HepG2 (cell line): ENCODE data around the gene RAD54L.

ENCODE experiments used
- CBFB ChIP-seq: sonication (generic); formaldehyde crosslinking; IDR thresholded peaks from 2 replicates; pipeline ENCODE4 v1.4.0; 2020; ENCODE audit warnings: missing genetic modification reagents
- CHD4 ChIP-seq: fragments of 200-600 bp; sonication (generic); IDR thresholded peaks from 2 replicates; pipeline ENCODE4 v1.7.0; 2017; ENCODE audit warnings: mild to moderate bottlenecking, low read length, borderline replicate concordance
- EZH2 ChIP-seq: conservative IDR thresholded peaks from 2 replicates; pipeline ENCODE4 v1.6.1; 2012; ENCODE audit warnings: mild to moderate bottlenecking, low read depth, low read length, moderate library complexity
- MAFG ChIP-seq: sonication (generic); formaldehyde crosslinking; IDR thresholded peaks from 2 replicates; pipeline ENCODE4 v1.5.1; 2020; ENCODE audit warnings: mild to moderate bottlenecking, missing genetic modification reagents
- NFIB ChIP-seq: sonication (generic); formaldehyde crosslinking; IDR thresholded peaks from 2 replicates; pipeline ENCODE4 v1.9.0; 2021; ENCODE audit warnings: missing genetic modification reagents, mild to moderate bottlenecking, borderline replicate concordance
- POLR2A ChIP-seq, 2 experiments: IDR thresholded peaks; 2 replicates each; pipeline ENCODE4 v1.6.1; 2011; ENCODE audit warnings: low read depth in 2 of 2, low read length in 2 of 2, mild to moderate bottlenecking in 1 of 2, moderate library complexity in 1 of 2; ENCODE audit not compliant: insufficient read depth in 1 of 2
- SMC3 ChIP-seq: IDR thresholded peaks from 2 replicates; pipeline ENCODE4 v1.6.1; 2011; ENCODE audit warnings: low read length, improper control_type of control experiment
- SP1 ChIP-seq, 2 experiments: fragments of 450-650 bp in 1 of 2; sonication (generic) in 1 of 2; formaldehyde crosslinking in 1 of 2; IDR thresholded peaks; 2 replicates each; pipeline versions ENCODE4 v1.4.0 to v1.6.1; 2016 to 2020; ENCODE audit warnings: missing genetic modification reagents in 1 of 2
- TCF7L2 ChIP-seq: IDR thresholded peaks from 2 replicates; pipeline ENCODE4 v1.6.1; 2011; ENCODE audit warnings: mild to moderate bottlenecking, low read depth, low read length, moderate library complexity
- ZNF720 ChIP-seq: sonication (generic); formaldehyde crosslinking; IDR thresholded peaks from 2 replicates; pipeline ENCODE4 v1.4.0; 2020; ENCODE audit warnings: missing genetic modification reagents
- TF ChIP-seq, protein P1 (sequence below): sonication (generic); formaldehyde crosslinking; IDR thresholded peaks from 2 replicates; pipeline ENCODE4 v1.5.0; 2020; ENCODE audit warnings: mild to moderate bottlenecking, missing genetic modification reagents, moderate library complexity
- TF ChIP-seq, protein P2 (sequence below): sonication (generic); formaldehyde crosslinking; IDR thresholded peaks from 2 replicates; pipeline ENCODE4 v1.5.0; 2020; ENCODE audit warnings: mild to moderate bottlenecking, missing genetic modification reagents
- TF ChIP-seq, protein P3 (sequence below): IDR thresholded peaks from 2 replicates; pipeline ENCODE4 v1.6.1; 2012; ENCODE audit warnings: low read length, improper control_type of control experiment

DNA sequence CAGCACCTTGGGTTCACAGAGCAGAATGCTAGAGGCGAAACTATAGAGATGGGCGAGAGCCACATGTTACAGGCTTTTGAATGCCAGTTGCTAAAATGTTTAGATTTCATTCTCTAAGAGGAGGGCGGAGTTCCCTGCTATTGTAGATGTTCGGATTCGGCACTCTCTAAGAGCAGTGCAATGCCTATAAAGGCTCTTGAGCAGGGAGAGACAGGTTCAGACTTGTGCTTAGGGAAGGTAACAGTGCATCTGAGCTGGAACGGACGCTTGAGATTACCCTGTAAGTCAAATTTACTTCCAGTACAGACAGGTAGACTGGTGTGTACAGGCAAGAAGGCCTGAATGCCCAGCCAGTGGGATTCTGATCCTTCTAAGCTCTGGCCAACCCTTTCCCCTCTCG, 29.1 kb upstream of the RAD54L start:
- TF ChIP-seq EZH2, result no peak
- TF ChIP-seq TCF7L2, result no peak
- TF ChIP-seq, protein P1, sequence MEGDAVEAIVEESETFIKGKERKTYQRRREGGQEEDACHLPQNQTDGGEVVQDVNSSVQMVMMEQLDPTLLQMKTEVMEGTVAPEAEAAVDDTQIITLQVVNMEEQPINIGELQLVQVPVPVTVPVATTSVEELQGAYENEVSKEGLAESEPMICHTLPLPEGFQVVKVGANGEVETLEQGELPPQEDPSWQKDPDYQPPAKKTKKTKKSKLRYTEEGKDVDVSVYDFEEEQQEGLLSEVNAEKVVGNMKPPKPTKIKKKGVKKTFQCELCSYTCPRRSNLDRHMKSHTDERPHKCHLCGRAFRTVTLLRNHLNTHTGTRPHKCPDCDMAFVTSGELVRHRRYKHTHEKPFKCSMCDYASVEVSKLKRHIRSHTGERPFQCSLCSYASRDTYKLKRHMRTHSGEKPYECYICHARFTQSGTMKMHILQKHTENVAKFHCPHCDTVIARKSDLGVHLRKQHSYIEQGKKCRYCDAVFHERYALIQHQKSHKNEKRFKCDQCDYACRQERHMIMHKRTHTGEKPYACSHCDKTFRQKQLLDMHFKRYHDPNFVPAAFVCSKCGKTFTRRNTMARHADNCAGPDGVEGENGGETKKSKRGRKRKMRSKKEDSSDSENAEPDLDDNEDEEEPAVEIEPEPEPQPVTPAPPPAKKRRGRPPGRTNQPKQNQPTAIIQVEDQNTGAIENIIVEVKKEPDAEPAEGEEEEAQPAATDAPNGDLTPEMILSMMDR (CRISPR knock-in tag), result no peak
- TF ChIP-seq MAFG (CRISPR knock-in tag), result no peak
- no peak for TF ChIP-seq POLR2A (IDR thresholded peaks at IDR 0.05; ENCODE audit: insufficient read depth in 1 of 2, low read depth in 2 of 2, low read length in 2 of 2)
- no peak for TF ChIP-seq CHD4
- no peak for TF ChIP-seq ZNF720 (CRISPR knock-in tag)
- no peak for TF ChIP-seq CBFB
- TF ChIP-seq, protein P2, sequence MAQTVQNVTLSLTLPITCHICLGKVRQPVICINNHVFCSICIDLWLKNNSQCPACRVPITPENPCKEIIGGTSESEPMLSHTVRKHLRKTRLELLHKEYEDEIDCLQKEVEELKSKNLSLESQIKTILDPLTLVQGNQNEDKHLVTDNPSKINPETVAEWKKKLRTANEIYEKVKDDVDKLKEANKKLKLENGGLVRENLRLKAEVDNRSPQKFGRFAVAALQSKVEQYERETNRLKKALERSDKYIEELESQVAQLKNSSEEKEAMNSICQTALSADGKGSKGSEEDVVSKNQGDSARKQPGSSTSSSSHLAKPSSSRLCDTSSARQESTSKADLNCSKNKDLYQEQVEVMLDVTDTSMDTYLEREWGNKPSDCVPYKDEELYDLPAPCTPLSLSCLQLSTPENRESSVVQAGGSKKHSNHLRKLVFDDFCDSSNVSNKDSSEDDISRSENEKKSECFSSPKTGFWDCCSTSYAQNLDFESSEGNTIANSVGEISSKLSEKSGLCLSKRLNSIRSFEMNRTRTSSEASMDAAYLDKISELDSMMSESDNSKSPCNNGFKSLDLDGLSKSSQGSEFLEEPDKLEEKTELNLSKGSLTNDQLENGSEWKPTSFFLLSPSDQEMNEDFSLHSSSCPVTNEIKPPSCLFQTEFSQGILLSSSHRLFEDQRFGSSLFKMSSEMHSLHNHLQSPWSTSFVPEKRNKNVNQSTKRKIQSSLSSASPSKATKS (CRISPR knock-in tag), result no peak
- TF ChIP-seq NFIB (CRISPR knock-in tag), result no peak
- no peak for TF ChIP-seq SMC3
- no peak for TF ChIP-seq SP1 (IDR thresholded peaks at IDR 0.05)
- no peak for TF ChIP-seq SP1 (CRISPR knock-in tag; IDR thresholded peaks at IDR 0.05)
- TF ChIP-seq, protein P3, sequence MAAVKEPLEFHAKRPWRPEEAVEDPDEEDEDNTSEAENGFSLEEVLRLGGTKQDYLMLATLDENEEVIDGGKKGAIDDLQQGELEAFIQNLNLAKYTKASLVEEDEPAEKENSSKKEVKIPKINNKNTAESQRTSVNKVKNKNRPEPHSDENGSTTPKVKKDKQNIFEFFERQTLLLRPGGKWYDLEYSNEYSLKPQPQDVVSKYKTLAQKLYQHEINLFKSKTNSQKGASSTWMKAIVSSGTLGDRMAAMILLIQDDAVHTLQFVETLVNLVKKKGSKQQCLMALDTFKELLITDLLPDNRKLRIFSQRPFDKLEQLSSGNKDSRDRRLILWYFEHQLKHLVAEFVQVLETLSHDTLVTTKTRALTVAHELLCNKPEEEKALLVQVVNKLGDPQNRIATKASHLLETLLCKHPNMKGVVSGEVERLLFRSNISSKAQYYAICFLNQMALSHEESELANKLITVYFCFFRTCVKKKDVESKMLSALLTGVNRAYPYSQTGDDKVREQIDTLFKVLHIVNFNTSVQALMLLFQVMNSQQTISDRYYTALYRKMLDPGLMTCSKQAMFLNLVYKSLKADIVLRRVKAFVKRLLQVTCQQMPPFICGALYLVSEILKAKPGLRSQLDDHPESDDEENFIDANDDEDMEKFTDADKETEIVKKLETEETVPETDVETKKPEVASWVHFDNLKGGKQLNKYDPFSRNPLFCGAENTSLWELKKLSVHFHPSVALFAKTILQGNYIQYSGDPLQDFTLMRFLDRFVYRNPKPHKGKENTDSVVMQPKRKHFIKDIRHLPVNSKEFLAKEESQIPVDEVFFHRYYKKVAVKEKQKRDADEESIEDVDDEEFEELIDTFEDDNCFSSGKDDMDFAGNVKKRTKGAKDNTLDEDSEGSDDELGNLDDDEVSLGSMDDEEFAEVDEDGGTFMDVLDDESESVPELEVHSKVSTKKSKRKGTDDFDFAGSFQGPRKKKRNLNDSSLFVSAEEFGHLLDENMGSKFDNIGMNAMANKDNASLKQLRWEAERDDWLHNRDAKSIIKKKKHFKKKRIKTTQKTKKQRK, result no peak
